ENCODE data around the gene ERC1.

Gene ERC1

DNA sequence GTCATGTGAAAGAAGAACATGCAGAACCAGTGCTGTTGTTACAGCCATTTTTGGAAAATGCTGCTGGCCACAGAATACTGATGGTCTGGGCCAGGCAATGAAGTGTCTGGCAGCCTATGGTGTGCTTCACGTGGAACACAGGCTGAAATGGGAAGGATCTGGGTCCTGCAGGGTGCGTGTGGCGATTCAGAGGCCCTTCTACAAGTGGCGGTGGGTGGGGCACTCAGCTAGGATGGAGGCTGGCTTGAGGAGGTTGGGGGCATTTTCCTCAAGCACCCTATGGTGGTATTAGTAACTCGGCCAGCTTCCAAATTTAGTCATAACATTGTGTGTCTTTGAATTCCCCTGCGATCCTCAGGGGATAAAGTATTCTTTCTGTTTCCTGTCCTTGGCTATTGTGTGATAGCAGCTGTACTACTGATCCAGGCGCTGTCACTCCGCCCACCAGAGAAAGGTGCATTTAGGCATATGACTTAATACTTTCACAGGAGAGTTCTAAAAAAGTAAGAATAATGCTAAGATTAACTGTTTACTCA lies 32.4 kb upstream of the ERC1 start:
- no peak overlapping the region for H3K4me3 ChIP-seq (ENCODE audit: low read depth, low read length)
- TF ChIP-seq CTCF (IDR thresholded peaks at IDR 0.05; ENCODE audit: insufficient read depth, low read length, missing control alignments): no peak
- DNase-seq (ENCODE audit: low read depth, low spot score): no peak
- CTCF ChIA-PET: interaction anchor here (0.6 to 1.0 kb wide), 4 partner anchors 9 to 389 kb away, joined by 3 to 4 read pairs (median 3); partner anchors contain the start of gene RAD52
- POLR2A ChIA-PET: no interaction called here

DNA sequence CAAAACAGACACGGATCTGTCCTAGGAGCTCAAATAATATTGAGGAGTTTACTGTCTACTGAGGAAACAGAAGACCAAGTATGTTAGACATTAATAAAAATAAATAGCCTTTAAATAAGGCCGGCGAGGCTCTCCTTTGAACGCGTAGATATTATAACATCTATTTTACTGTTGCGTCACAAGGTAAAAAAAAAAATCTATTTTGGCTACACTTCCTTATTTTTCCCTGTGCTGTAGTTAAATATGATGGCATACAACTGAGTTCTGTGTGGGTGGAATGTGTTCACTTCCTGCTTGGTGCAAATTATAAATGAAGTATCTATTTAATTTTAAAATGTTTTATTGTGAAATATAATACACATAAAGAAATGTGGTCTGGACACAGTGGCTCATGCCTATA lies 24.3 kb upstream of the ERC1 start:
- no peak for TF ChIP-seq CTCF (IDR thresholded peaks at IDR 0.05; ENCODE audit: insufficient read depth, low read length, missing control alignments)
- ChIA-PET CTCF (interaction anchor here (1.1 to 4.2 kb wide), 3 partner anchors 17 to 150 kb away, joined by 3 to 22 read pairs (median 7); partner anchors contain the start of gene RAD52), POLR2A (no interaction called here)
- H3K4me3 ChIP-seq (ENCODE audit: low read depth, low read length): no peak overlapping the region
- no peak for DNase-seq (ENCODE audit: low read depth, low spot score)

- no peak for TF ChIP-seq CTCF (IDR thresholded peaks at IDR 0.05; ENCODE audit: insufficient read depth, low read length, missing control alignments)
- H3K4me3 ChIP-seq (ENCODE audit: low read depth, low read length): no peak overlapping the region
- POLR2A ChIA-PET: interaction anchor here (0.6 to 0.8 kb wide), 2 partner anchors 17 to 18 kb away, joined by 3 read pairs; partner anchors contain the start of gene RAD52
- CTCF ChIA-PET: interaction anchor here (0.8 to 4.2 kb wide), 9 partner anchors 11 to 153 kb away, joined by 3 to 22 read pairs (median 5); partner anchors contain the start of gene RAD52
- no peak for DNase-seq (ENCODE audit: low read depth, low spot score)
These were observed 23.4 kb upstream of the ERC1 start for GRCh38 chr12:967641-968040.

- no peak for TF ChIP-seq CTCF (IDR thresholded peaks at IDR 0.05; ENCODE audit: insufficient read depth, low read length, missing control alignments)
- ChIA-PET CTCF (interaction anchor here (1.2 to 4.2 kb wide), 4 partner anchors 14 to 149 kb away, joined by 3 to 22 read pairs (median 6); partner anchors contain the start of gene RAD52), POLR2A (no interaction called here)
- H3K4me3 ChIP-seq (ENCODE audit: low read depth, low read length): no peak overlapping the region
- DNase-seq (ENCODE audit: low read depth, low spot score): no peak
These were observed 22.5 kb upstream of the ERC1 start for GRCh38 chr12:968545-968944.

- no peak for DNase-seq (ENCODE audit: low read depth, low spot score)
- CTCF ChIA-PET: interaction anchor here (0.6 to 4.2 kb wide), 2 partner anchors 20 to 166 kb away, joined by 3 to 22 read pairs; partner anchors contain the start of gene RAD52
- POLR2A ChIA-PET: no interaction called here
- H3K4me3 ChIP-seq (ENCODE audit: low read depth, low read length): no peak overlapping the region
- TF ChIP-seq CTCF (IDR thresholded peaks at IDR 0.05; ENCODE audit: insufficient read depth, low read length, missing control alignments): no peak
These were observed 21.2 kb upstream of the ERC1 start for GRCh38 chr12:969821-970220.

- DNase-seq (ENCODE audit: low read depth, low spot score): no peak
- no peak overlapping the region for H3K4me3 ChIP-seq (ENCODE audit: low read depth, low read length)
- ChIA-PET CTCF (no interaction called here), POLR2A (no interaction called here)
- no peak for TF ChIP-seq CTCF (IDR thresholded peaks at IDR 0.05; ENCODE audit: insufficient read depth, low read length, missing control alignments)
These were observed 19.0 kb upstream of the ERC1 start for GRCh38 chr12:971991-972390.
